Mesendoderm (in vitro differentiated cells): Measurements from ENCODE around the gene EZR.

Source experiments
- DNase-seq: peaks from one replicate; pipeline ENCODE4 v3.0.0; 2013
- H2AK5ac ChIP-seq: 2 replicates; pipeline ENCODE4 v1.6.1; 2013; ENCODE audit warnings: low read length, inconsistent platforms
- H2BK120ac ChIP-seq: 2 replicates; pipeline ENCODE4 v1.6.1; 2013; ENCODE audit warnings: low read depth, mild to moderate bottlenecking, low read length, moderate library complexity, mixed read lengths
- H2BK15ac ChIP-seq: replicated peaks from 2 replicates; pipeline ENCODE4 v1.6.1; 2013; ENCODE audit warnings: low read depth, mild to moderate bottlenecking, moderate library complexity
- H2BK5ac ChIP-seq: 2 replicates; pipeline ENCODE4 v1.6.1; 2013; ENCODE audit warnings: low read length, inconsistent platforms
- H3K18ac ChIP-seq: 2 replicates; pipeline ENCODE4 v1.6.1; 2013; ENCODE audit warnings: mild to moderate bottlenecking, low read length, mixed read lengths
- H3K23ac ChIP-seq: one replicate; pipeline ENCODE4 v1.6.1; 2013; ENCODE audit warnings: low read length
- H3K27ac ChIP-seq: 2 replicates; pipeline ENCODE4 v1.5.1; 2013; ENCODE audit warnings: low read depth, mild to moderate bottlenecking, inconsistent platforms, low read length, moderate library complexity
- H3K27me3 ChIP-seq: 2 replicates; pipeline ENCODE4 v1.6.1; 2013; ENCODE audit warnings: low read length, control low read depth, mild to moderate bottlenecking, inconsistent platforms; ENCODE audit not compliant: insufficient read depth, poor library complexity
- H3K36me3 ChIP-seq: 2 replicates; pipeline ENCODE4 v1.6.1; 2013; ENCODE audit warnings: low read length, inconsistent platforms; ENCODE audit not compliant: control insufficient read depth, insufficient read depth
- H3K4ac ChIP-seq: one replicate; pipeline ENCODE4 v1.6.1; 2013; ENCODE audit warnings: low read depth, mild to moderate bottlenecking, low read length, moderate library complexity
- H3K4me1 ChIP-seq: 2 replicates; pipeline ENCODE4 v1.6.1; 2013; ENCODE audit warnings: low read depth, low read length, inconsistent platforms; ENCODE audit not compliant: control insufficient read depth
- H3K4me2 ChIP-seq: 2 replicates; pipeline ENCODE4 v1.6.1; 2013; ENCODE audit warnings: low read length
- H3K4me3 ChIP-seq: 2 replicates; pipeline ENCODE4 v1.5.1; 2013; ENCODE audit warnings: mild to moderate bottlenecking, low read length
- H3K56ac ChIP-seq: one replicate; pipeline ENCODE4 v1.6.1; 2013; ENCODE audit warnings: low read length
- H3K79me1 ChIP-seq: 2 replicates; pipeline ENCODE4 v1.6.1; 2013; ENCODE audit warnings: low read length, inconsistent platforms
- H3K79me2 ChIP-seq: 2 replicates; pipeline ENCODE4 v1.6.1; 2013; ENCODE audit warnings: mild to moderate bottlenecking, low read length; ENCODE audit not compliant: control insufficient read depth, insufficient read depth
- H3K9ac ChIP-seq: 2 replicates; pipeline ENCODE4 v1.6.1; 2013; ENCODE audit warnings: low read length, inconsistent platforms
- H4K5ac ChIP-seq: one replicate; pipeline ENCODE4 v1.6.1; 2013; ENCODE audit warnings: low read length
- H4K8ac ChIP-seq: one replicate; pipeline ENCODE4 v1.6.1; 2013; ENCODE audit warnings: low read depth, mild to moderate bottlenecking, control low read depth, low read length, moderate library complexity
- WGBS: extraction: QIAGEN DNeasy Blood & Tissue Kit; methylation state at CpG from one replicate; pipeline ENCODE4 v1.1.7; 2013; ENCODE audit warnings: low lambda C conversion rate, missing lambda C conversion rate; ENCODE audit not compliant: insufficient coverage; ENCODE audit errors: extremely low coverage; 5-methylcytosine and 5-hydroxymethylcytosine counted together

Gene EZR

GRCh38 chr6:158760618-158761250 is 58.4 kb downstream of the EZR start:
- Histone ChIP-seq H3K4me3 (no peak overlapping the region), H3K56ac (no peak overlapping the region), H3K4me1 (peaks cover 4% of the 10 kb centered on the region), H4K5ac (no peak overlapping the region), H3K27me3 (no peaks in the 10 kb centered on the region), H3K27ac (no peak overlapping the region), H3K79me2 (no peaks in the 10 kb centered on the region), H4K8ac (no peak overlapping the region), H3K23ac (no peak overlapping the region), H2BK5ac (no peak overlapping the region), H3K79me1 (no peaks in the 10 kb centered on the region), H2AK5ac (no peak overlapping the region), H3K9ac (no peak overlapping the region), H3K4me2 (no peak overlapping the region), H3K18ac (no peak overlapping the region), H3K36me3 (no peaks in the 10 kb centered on the region), H2BK15ac (no peak overlapping the region), H3K4ac (no peak overlapping the region), H2BK120ac (no peak overlapping the region)
- WGBS: no CpG with 5 or more reads among the region's 17 CpGs
- DNase-seq: no peak

- H3K18ac ChIP-seq: no peak overlapping the region
- H3K4me3 ChIP-seq: no peak overlapping the region
- H3K79me2 ChIP-seq: no peaks in the 10 kb centered on the region
- H3K79me1 ChIP-seq: no peaks in the 10 kb centered on the region
- no peak overlapping the region for H4K8ac ChIP-seq
- no peak overlapping the region for H4K5ac ChIP-seq
- H3K4me1 ChIP-seq: peaks cover 4% of the 10 kb centered on the region
- H3K23ac ChIP-seq: no peak overlapping the region
- no peaks in the 10 kb centered on the region for H3K36me3 ChIP-seq
- no peak overlapping the region for H3K9ac ChIP-seq
- no peak for DNase-seq
- no peak overlapping the region for H3K4ac ChIP-seq
- H3K56ac ChIP-seq: no peak overlapping the region
- no peak overlapping the region for H3K27ac ChIP-seq
- no peaks in the 10 kb centered on the region for H3K27me3 ChIP-seq
- no peak overlapping the region for H3K4me2 ChIP-seq
- no peak overlapping the region for H2BK15ac ChIP-seq
- H2BK5ac ChIP-seq: no peak overlapping the region
- H2BK120ac ChIP-seq: no peak overlapping the region
- WGBS: no CpG with 5 or more reads among the region's 7 CpGs
- H2AK5ac ChIP-seq: no peak overlapping the region
These were observed 59.1 kb downstream of the EZR start for GRCh38 chr6:158759966-158760617.

- Histone ChIP-seq H3K9ac (no peak overlapping the region), H3K4me3 (no peak overlapping the region), H3K56ac (no peak overlapping the region), H2BK15ac (no peak overlapping the region), H3K4me1 (peaks cover 4% of the 10 kb centered on the region), H4K8ac (no peak overlapping the region), H2BK120ac (no peak overlapping the region), H3K18ac (no peak overlapping the region), H3K4ac (no peak overlapping the region), H3K79me1 (no peaks in the 10 kb centered on the region), H3K79me2 (no peaks in the 10 kb centered on the region), H4K5ac (no peak overlapping the region), H3K23ac (no peak overlapping the region), H3K27ac (no peak overlapping the region), H2AK5ac (no peak overlapping the region), H3K4me2 (no peak overlapping the region), H2BK5ac (no peak overlapping the region), H3K36me3 (no peaks in the 10 kb centered on the region), H3K27me3 (no peaks in the 10 kb centered on the region)
- DNase-seq: no peak
- WGBS: no CpG with 5 or more reads among the region's 18 CpGs
These were observed 60.2 kb downstream of the EZR start for GRCh38 chr6:158758941-158759479.

- no peak overlapping the region for H3K56ac ChIP-seq
- no peak overlapping the region for H3K4me3 ChIP-seq
- no peak overlapping the region for H4K8ac ChIP-seq
- no peaks in the 10 kb centered on the region for H3K36me3 ChIP-seq
- WGBS: no CpG with 5 or more reads among the region's 9 CpGs
- no peak overlapping the region for H4K5ac ChIP-seq
- H3K79me1 ChIP-seq: no peaks in the 10 kb centered on the region
- H2AK5ac ChIP-seq: no peak overlapping the region
- H3K79me2 ChIP-seq: no peaks in the 10 kb centered on the region
- peaks cover 4% of the 10 kb centered on the region for H3K4me1 ChIP-seq
- no peaks in the 10 kb centered on the region for H3K27me3 ChIP-seq
- no peak overlapping the region for H3K23ac ChIP-seq
- peak; percentile 73 for DNase-seq
- H2BK15ac ChIP-seq: no peak overlapping the region
- no peak overlapping the region for H2BK120ac ChIP-seq
- H3K27ac ChIP-seq: no peak overlapping the region
- no peak overlapping the region for H3K4me2 ChIP-seq
- H3K9ac ChIP-seq: no peak overlapping the region
- H3K18ac ChIP-seq: no peak overlapping the region
- no peak overlapping the region for H3K4ac ChIP-seq
- H2BK5ac ChIP-seq: no peak overlapping the region
These were observed 60.7 kb downstream of the EZR start for GRCh38 chr6:158758451-158758860.

GRCh38 chr6:158757753-158758090 is 61.4 kb downstream of the EZR start:
- no CpG with 5 or more reads among the region's 9 CpGs for WGBS
- Histone ChIP-seq H2BK120ac (no peak overlapping the region), H2BK15ac (no peak overlapping the region), H3K23ac (no peak overlapping the region), H3K79me2 (no peaks in the 10 kb centered on the region), H3K56ac (no peak overlapping the region), H3K27ac (no peak overlapping the region), H4K8ac (no peak overlapping the region), H3K27me3 (no peaks in the 10 kb centered on the region), H4K5ac (no peak overlapping the region), H3K36me3 (no peaks in the 10 kb centered on the region), H3K4me3 (no peak overlapping the region), H3K18ac (no peak overlapping the region), H3K79me1 (no peaks in the 10 kb centered on the region), H2BK5ac (no peak overlapping the region), H3K4me2 (no peak overlapping the region), H3K4ac (no peak overlapping the region), H3K4me1 (peaks cover 4% of the 10 kb centered on the region), H2AK5ac (no peak overlapping the region), H3K9ac (no peak overlapping the region)
- peak; percentile 33 for DNase-seq
